ENCODE results near the gene PRKCSH.
"Not testable (repeated sequence)": the region's sequence is repeated elsewhere in the genome, so short reads cannot be mapped to it uniquely, and the experiment has no call there.

PRKCSH gene, protein sequence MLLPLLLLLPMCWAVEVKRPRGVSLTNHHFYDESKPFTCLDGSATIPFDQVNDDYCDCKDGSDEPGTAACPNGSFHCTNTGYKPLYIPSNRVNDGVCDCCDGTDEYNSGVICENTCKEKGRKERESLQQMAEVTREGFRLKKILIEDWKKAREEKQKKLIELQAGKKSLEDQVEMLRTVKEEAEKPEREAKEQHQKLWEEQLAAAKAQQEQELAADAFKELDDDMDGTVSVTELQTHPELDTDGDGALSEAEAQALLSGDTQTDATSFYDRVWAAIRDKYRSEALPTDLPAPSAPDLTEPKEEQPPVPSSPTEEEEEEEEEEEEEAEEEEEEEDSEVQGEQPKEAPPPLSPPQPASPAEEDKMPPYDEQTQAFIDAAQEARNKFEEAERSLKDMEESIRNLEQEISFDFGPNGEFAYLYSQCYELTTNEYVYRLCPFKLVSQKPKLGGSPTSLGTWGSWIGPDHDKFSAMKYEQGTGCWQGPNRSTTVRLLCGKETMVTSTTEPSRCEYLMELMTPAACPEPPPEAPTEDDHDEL

DNA sequence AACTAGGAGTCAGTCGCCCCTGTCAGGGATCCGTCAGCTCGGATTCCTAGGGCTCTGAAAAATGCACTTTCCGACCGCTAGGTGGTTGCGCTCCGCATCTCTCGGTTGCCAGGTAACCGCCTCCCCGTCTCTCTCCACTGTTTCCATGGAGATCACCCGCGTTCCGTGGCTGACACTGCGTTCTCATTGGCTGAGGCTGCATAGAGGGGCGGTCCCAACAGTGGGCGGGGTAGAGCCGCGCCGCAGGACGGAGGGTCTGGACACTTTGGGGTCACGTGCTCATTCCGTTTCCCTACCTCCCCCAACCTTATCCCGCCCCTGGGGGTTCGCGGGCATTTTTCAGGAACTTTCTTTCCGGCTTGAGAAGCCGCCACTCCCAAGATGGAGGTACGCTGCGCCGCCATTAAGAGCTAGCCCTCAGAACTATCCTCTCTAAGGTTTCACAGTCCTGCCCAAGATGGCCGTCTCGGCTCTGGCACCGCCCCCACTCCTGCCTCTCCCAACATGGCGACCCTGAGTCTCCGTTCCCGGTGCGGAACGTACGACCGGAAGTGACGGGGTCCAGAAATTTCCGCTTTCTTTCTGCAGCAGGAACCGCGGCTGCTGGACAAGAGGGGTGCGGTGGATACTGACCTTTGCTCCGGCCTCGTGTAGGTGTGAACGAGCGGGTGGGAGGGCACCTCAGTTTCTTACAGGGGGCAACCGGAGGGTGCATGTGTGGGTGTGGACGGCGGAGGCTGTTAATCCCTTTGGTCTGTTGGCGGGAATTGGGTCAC is at the start of gene PRKCSH, which contains the start of gene ODAD3:
Gene PRKCSH, plus strand, starts transcription at position 579 of the 776 bp plus-strand sequence. CDS start 483 bp downstream, outside the sequence.
Gene ODAD3, minus strand, starts transcription at position 65 of the 776 bp plus-strand sequence. CDS start 105 bp downstream, outside the sequence.
- DNase-seq (ENCODE audit: low read depth): peak; percentile 97

DNA sequence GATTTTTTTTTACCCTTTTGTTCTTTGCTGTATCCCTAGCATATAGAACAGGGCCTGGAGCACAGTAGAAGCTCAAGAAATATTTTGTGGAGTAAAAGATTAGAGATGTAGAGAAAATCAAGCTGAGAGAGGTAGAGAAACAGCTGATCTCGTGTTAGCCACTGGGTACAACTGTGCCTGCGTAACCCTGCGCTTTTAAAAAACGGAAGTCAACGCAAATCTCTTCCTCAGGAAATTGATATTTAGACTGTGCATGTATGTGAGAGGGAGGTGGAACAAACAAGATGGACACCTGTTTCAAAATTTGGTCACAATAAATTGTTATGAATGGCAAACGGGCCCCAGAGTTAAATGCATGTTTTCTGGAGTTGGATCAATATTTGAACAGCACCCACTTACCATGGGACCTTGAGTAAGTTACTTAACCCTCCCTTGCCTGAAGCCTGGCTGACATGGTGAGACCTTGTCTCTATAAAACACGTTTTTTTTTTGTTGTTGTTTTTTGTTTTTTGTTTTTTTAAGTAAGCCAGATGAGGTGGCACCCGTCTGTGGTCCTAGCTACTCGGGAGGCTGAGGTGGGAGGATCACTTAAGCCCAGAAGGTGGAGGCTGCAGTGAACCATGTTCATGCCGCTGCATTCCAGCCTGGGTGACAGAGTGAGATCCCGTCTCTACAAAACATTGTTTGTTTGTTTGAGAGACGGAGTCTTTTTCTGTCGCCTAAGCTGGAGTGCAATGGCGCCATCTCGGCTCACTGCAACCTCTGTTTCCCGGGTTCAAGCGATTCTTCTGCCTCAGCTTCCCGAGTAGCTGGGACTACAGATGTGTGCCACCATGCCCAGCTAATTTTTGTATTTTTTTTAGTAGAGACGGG is 48.0 kb upstream of the PRKCSH start:
- DNase-seq (ENCODE audit: low read depth): no peak

DNA sequence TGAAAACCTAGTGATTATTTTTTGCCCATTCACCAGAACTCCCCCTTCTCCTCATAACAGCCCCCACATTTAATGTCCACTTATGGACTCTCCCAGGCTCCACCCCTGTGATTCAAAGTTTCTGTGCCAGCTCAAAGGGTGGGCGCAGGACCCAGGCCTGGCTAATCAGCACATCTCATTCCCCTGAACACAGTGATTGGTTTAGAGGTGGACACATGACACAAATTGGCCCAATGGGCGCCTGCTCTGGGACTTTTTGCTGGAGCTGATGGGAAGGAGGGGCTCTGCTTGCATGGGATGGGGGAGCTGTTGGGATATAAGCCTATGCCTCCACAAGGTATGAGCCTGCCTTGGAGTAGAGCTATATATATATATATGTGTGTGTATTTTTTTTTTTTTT is 45.1 kb upstream of the PRKCSH start:
- no peak for DNase-seq (ENCODE audit: low read depth)

DNA sequence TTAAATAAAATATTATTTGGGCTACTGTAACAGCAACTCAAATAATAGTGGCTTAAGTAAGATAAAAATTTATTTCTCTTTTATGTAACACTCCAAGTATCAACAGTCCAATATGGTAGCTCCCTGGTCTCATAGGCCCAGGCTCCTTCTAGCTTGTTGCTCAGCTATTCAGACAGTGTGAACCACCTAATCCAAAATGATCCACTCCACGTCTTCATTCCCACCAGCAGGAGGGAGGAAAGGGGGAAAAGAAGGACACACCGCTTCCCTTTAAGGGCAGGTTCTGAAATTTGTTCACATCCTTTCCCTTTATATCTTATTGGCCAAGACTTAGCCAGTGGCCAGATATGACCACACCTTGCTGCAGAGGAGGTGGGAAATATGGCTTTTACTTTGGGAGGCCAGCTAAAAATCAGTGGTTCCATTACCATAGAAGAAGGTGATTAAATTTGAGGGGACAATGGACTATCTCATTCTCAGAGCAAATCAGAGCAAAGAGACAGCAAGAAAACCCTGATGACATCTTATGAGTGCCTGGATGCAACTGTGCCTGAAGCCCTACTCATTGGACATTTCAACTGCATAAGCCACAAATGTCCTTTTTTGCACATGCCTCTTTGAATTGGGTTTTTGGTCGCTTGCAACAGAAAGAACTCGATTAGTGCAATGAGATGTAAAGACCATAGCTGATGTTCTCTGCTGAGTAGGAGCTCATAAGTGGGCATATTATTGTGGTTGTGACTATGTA is 44.3 kb upstream of the PRKCSH start:
- no peak for DNase-seq (ENCODE audit: low read depth)

DNA sequence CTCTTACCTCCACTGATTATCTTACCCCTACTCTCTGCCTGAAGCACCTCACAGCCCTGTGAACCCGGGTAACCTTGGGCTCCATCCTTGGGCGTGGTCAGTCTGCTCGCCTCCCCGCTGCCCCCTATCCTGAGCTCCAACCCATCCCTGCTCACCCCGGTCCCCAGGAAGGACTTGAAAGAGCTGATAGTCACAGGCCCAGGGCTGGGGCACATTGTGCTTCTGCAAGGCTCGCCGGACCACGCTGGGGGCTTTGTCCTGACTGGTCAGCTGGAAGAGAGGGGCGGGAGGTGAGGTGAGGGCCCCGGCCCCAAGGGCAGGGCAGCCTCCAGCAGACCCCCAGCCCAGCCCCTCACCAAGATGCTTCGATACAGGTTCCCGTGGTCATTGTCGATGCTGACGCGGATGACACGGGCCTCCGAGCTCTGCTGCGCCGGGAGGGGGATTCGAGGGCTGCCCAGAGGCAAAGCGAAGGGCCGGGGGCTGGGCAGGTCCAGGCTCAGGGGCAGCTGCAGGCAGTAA is 38.3 kb upstream of the PRKCSH start:
- DNase-seq (ENCODE audit: low read depth): no peak

DNA sequence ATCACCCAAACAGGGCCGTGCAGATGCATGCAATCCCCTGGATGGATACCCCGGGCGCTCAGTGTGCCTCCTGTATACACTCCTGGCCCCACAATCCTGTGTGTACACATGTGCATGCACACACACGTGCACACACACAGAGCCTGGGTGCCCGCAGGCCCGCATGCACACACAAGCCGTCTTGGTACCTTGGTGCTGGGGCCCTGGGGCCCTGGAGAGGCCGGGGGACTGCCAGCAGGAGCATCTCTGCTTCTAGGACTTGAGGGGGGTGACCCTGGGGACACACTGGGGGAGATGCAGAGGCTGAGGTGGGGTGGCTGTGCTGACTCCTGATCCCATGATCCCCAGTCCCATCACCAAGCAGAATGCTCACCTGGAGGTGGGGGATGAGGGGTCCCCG is 35.8 kb upstream of the PRKCSH start:
- no peak for DNase-seq (ENCODE audit: low read depth)

DNA sequence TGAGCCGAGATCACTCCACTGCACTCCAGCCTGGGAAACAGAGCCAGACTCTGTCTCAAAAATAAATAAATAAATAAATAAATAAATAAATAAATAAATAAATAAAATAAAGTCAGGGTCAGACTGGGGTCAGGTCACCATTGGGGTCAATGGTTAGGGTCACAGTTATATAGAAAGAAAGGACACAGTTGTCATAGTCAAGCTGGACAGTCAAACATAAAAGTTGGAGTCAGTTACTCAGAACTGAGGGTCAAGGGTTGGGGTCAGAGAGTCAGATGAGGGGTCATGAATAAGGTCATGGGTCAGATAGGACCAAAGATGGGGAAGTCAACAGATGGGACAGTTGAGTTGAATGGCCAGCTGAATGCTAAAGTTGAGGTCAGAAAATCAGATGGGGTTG is 34.6 kb upstream of the PRKCSH start:
- no peak for DNase-seq (ENCODE audit: low read depth)

DNA sequence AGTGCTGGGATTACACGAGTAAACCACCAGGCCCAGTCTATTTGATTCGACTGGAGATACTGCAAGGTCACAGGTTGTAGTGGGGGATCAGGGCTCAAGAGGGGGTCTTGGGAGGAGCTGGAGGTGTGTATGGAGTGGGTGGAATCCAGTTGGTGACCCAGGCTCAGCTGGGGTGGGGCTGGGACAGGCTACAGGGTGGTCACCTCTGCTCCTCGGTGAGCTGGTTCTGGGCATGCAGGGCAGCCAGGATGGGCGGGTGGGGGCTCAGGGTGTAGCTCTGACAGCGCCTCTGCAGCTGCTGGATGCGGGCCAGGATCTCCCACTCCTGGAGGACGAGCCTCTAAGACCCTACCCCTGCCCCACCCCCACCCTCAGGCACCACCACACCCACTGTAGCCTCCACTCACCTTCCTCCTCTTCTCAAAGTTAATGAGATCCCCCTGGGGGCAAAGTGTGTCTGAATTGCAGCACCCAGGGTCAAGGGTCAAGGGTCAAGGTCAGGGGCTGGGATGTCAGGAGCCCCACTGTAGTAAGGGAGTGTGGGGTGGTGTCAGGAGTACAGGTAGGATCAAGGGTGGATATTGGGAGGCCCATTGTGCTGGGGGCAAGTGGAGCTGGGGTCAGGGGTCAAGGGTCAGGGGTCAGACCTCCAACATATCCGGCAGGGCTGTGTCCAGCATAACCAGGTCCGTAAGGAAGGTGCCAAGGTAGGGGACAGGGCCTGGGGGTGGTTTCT is 33.5 kb upstream of the PRKCSH start:
- no peak for DNase-seq (ENCODE audit: low read depth)

DNA sequence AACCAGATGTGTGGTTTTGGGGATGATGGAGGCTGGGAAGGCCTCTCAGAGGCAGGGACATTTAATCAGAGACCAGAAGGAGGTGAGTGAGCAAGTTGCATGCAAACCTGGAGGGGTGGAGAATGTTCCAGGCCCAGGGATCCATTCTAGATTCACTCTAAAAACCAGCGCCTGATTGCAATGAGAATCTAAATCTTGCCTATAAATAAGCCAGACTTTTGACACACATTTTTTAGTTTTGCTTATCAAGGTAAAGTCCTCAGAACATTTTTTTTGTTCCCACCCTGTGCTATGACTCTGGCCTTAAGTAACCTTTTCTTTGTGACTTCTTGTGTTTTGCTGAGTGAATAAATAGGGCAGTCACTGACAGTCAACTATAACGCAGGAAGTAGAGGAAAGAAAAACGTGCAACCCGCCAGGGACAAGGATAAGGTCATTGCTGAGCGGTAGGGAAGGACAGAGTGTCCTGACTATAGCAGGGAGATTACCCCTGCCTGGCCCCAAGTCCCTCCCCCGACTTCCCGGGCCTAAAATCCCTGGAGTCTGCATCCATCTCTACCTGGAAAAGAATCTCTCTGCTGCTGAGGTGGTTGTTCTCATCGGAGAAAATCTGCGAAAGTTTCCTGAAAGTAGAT is 30.7 kb upstream of the PRKCSH start:
- DNase-seq (ENCODE audit: low read depth): no peak

DNA sequence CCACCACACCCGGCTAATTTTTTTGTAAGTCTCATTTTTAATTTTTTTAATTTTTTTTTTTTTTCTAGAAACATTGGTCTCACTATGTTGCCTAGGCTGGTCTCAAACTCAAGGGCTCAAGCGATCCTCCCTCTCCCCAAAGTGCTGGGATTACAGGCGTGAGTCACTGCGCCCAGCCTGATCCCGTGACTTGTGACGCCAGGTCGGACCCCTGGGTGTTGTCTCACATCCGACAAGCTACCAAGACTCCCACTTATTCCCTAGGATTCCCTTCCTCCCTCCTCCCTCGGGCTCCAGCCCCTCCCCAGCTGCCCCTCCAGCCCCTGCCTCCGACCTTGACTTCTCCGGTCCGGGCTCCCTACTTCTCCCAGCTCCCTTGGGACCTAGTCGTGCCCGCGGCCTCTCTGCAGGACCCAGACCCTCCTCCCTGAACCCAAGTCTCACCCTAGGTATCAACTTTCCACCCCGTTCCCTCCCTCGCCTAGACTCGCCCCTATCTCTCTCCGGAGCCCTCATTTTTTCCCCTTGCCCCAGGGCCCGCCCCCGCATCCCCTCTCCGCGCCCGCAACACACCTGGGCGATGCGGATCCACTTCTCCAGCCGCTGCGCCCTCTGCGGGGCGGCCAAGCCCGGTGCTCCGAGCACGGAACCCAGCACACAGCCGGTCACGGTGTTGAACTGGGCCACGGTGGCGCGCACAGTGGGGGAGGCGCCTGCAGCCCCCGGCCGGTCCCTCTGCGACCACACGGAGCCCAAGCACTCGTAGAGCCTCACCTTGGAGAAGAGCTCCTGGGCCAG is 29.4 kb upstream of the PRKCSH start:
- DNase-seq (ENCODE audit: low read depth): no peak

DNA sequence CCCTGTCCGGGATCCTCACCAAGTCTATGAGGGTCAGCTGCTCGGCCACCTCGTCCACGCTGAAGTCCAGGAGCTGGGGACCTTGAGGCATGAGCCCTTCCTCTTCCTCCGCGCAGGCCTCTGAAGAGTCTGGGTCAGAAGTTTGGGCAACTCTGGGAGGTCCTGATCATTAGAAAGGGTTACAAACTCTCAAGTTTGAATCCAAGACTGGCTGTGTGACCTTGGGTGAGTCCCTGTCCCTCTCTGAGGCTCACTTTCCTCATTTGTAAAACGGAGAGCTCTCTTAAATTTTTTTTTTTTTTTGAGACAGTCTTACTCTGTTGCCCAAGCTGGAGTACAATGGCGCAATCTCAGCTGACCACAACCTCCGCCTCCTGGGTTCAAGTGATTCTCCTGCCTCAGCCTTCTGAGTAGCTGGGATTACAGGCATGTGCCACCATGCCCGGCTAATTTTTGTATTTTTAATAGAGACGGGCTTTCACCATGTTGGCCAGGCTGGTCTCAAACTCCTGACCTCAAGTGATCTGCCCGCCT is 28.7 kb upstream of the PRKCSH start:
- not testable (repeated sequence) for DNase-seq (ENCODE audit: low read depth)

DNA sequence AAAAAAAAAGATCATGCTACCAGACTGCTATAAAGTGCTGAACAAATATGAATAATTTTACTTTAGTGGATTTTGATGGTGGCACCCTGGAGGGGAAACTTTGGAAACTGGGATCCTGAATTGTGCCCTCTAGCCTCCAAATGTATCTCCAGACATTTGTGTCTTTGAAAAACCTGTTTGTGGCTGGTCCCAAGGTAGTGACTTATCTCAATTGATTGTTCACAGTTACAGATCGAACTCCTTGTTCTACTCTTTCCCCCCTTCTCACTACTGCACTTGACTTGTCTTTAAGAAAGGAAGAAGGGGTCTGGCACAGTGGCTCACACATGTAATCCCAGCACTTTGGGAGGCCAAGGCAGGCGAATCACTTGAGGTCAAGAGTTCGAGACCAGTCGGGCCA is 26.8 kb upstream of the PRKCSH start:
- no peak for DNase-seq (ENCODE audit: low read depth)

DNA sequence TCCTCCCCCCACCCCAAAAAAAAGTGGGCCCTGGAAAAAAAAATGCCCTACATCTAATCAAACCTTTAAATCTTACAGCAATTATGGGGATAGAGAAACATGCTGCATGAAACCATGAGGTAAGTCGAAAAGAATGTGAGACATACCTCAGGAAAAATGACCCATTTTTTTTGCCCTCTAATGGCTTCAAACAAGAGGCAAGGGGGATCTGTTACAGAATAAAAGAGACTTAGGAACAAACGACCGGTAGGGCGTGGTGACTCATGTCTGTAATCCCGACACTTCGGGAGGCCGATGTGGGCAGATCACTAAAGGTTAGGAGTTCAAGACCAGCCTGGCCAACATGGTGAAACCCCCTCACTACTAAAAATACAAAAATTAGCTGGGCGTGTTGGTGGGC is 24.8 kb upstream of the PRKCSH start:
- DNase-seq (ENCODE audit: low read depth): no peak

DNA sequence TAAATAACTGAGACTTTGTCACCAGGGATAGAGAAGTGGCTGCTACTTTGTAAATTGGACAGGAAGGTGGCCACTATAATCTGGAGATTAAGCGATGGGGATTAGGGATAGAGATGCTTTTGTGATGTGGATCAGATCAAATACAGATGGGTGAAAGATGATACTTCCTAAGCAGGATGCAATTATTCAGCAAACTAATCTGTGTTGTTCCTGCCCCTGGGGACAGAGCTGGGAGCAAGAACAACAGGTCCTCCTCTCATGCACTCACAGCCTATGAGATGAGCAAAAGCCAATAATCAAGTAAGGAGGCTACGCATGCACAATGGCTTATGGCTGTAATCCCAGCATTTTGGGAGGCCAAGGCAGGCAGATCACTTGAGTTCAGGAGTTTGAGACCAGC is 20.9 kb upstream of the PRKCSH start:
- no peak for DNase-seq (ENCODE audit: low read depth)

DNA sequence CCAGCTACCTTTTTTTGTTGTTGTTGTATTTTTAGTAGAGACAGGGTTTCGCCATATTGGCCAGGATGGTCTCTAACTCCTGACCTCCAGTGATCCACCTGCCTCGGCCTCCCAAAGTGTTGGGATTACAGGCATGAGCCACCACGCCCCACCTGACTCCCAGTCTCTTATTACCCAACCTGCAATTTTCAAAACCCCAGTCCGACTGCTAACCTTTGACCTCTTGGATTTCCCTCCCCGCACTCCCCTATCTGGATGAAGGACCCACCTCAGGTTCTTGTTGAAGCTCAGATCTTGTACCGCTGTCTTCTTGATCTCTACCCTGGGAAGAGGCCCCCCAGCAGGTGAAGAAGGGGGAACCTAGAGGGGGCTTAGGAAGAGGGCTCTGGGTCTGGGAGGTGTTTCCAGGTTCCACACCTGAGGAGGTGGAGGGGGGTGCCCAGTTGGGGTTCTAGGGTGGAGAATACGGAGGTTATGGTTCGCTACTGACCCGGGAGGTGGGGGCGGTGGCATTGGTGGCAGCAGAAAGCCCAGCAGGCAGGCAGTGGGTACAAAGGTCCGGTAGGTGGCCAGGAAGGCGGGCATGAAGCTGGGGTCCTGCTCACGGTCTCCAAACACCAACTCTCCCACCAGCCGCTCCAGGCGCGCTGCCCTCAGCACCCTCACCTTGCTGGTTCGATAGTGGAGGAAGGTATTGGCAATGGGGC is 18.9 kb upstream of the PRKCSH start:
- DNase-seq (ENCODE audit: low read depth): no peak

DNA sequence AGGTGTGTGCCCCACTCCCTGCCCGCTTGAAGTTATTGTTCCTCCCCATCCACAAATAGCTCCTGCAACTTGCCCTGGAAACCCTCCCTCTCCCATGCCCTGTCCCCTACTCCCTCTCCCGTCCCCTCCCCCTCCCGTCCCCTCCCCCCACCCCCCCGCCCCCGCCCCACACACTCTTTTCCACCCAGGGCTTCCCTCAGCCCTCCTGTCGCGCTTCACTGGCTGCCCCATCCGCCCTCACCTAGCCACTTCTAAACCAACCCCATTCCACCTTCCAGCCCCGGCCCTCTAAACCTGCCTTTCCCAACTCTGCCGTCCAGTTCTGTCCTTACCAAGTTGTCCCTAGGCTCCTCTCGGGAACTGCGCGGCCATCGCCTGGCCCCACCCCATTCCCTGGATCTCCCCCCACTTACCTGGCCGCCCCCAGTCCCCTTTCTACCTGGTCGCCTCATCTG is 17.3 kb upstream of the PRKCSH start:
- DNase-seq (ENCODE audit: low read depth): no peak

DNA sequence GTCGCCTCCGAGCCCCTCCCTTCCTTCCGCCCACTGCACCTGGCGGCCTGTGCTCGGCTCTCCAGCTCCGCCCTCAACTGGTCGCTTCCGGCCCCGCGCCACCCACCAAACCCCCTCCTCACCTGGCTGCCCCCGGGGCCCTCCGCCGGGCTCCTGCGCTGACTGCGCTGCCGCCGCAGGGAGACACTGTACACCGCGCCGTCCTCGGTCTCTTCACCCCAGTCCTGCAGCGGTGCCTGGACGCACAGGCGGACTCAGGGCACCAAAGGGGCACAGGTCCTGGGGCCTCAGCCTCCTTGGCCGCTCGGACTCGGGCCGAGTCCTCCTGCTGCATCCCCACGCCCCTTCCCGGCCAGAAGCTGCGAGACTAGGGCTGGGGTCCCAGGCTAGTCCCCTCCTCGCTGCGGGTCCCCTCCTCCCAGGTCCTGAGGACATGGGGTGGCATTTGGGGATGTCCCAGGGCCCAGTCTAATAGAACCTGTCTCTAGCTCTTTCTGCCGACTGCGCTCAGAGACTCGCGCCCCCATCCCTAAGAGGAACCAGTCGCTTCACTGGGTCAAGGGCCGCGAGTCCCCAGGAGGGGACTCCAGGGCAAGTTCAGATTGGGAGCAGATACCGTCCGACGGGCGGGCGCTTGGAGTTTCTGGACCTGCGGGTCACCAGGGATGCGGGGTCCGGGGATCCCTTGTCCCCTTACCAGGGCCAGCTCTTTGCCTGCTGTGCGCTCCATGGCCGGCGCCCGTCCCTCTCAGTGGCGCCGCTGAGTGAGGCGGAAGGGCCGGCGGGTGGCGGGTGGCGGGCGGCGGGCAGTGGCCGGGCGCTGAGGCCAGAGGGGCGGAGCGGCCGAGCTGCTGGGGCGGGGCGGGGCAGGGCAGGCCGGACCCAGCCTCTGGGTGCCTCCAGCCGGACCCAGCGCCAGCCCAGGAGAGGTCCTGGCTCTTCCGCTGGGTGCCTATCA is 16.6 kb upstream of the PRKCSH start, which contains the start of gene RGL3:
Gene RGL3, minus strand, starts transcription at position 766 of the 958 bp plus-strand sequence. Its CDS starts 36 bp downstream, at position 730.
- DNase-seq (ENCODE audit: low read depth): no peak
